ENCODE data around the gene NFATC2.
A peak's percentile ranks its signal among the peaks of the same experiment; 100 is the strongest.

The NFATC2 gene

DNA sequence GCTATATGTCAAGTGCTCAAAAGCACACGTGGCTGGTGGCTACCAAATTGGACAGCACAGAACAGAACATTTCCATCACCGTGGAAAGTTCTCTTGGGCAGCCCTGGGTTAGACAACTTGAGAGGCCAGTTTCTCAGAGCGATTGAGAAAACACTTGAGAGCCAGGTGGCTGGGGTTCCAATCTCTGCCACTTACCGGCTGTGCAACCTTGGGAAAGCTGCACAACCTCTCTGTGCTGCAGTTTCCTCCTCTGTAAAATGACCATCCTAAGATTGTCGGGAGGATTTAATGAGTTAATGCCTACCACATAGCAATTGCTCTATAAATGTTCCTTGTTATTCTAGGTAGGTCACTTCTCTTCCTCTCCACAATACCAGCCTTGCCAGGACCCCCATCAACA is 25.1 kb upstream of the NFATC2 start:
- H4K8ac ChIP-seq (ENCODE audit: low read depth, low read length): no peak overlapping the region
- H3K79me1 ChIP-seq (ENCODE audit: low read length): no peaks in the 10 kb centered on the region
- WGBS (ENCODE audit: extremely low coverage, insufficient coverage, low lambda C conversion rate): no CpG with 5 or more reads among the region's 5 CpGs
- no peaks in the 10 kb centered on the region for H3K36me3 ChIP-seq (ENCODE audit: control insufficient read depth, insufficient read depth, low read length)
- no peak overlapping the region for H2AK5ac ChIP-seq (ENCODE audit: low read length)
- H3K9ac ChIP-seq (ENCODE audit: low read length): no peak overlapping the region
- H3K27me3 ChIP-seq (ENCODE audit: insufficient read depth, low read length, poor library complexity): peaks cover 7% of the 10 kb centered on the region
- H3K79me2 ChIP-seq (ENCODE audit: control insufficient read depth, insufficient read depth, low read length): no peaks in the 10 kb centered on the region
- H3K23ac ChIP-seq (ENCODE audit: low read length): no peak overlapping the region
- no peak overlapping the region for H2BK5ac ChIP-seq (ENCODE audit: low read length)
- H2BK120ac ChIP-seq (ENCODE audit: low read depth, low read length): no peak overlapping the region
- H3K4me3 ChIP-seq (ENCODE audit: low read length): no peak overlapping the region
- H3K18ac ChIP-seq (ENCODE audit: low read length): no peak overlapping the region
- H4K5ac ChIP-seq (ENCODE audit: low read length): no peak overlapping the region
- DNase-seq: no peak
- peaks cover 2% of the 10 kb centered on the region for H3K4me1 ChIP-seq (ENCODE audit: control insufficient read depth, low read depth, low read length)
- no peak overlapping the region for H3K4ac ChIP-seq (ENCODE audit: low read depth, low read length)
- no peak overlapping the region for H3K56ac ChIP-seq (ENCODE audit: low read length)
- no peak overlapping the region for H3K4me2 ChIP-seq (ENCODE audit: low read length)
- no peak overlapping the region for H2BK15ac ChIP-seq (replicated peaks; ENCODE audit: low read depth)
- no peak overlapping the region for H3K27ac ChIP-seq (ENCODE audit: low read depth, low read length)

DNA sequence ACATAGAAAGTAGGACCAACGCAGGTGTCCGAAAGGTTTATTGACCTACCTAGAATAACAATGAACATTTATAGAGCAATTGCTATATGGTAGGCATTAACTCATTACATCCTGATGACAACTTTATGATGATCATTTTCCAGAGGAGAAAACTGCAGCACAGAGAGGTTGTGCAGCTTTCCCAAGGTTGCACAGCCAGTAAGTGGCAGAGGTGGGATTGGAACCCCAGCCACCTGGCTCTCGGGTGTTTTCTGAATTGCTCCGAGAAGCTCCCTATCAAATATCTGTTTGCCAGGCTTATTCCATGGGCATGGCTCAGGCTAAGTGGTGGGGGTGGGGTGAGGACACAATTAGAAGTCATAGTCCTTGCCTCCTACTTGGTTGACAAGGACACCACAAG is 24.1 kb upstream of the NFATC2 start:
- H2BK120ac ChIP-seq (ENCODE audit: low read depth, low read length): no peak overlapping the region
- H3K18ac ChIP-seq (ENCODE audit: low read length): no peak overlapping the region
- H2BK5ac ChIP-seq (ENCODE audit: low read length): no peak overlapping the region
- H3K4me2 ChIP-seq (ENCODE audit: low read length): no peak overlapping the region
- no peaks in the 10 kb centered on the region for H3K79me1 ChIP-seq (ENCODE audit: low read length)
- H2AK5ac ChIP-seq (ENCODE audit: low read length): no peak overlapping the region
- no peak overlapping the region for H4K5ac ChIP-seq (ENCODE audit: low read length)
- H3K23ac ChIP-seq (ENCODE audit: low read length): no peak overlapping the region
- H3K36me3 ChIP-seq (ENCODE audit: control insufficient read depth, insufficient read depth, low read length): no peaks in the 10 kb centered on the region
- H3K4me3 ChIP-seq (ENCODE audit: low read length): no peak overlapping the region
- H3K79me2 ChIP-seq (ENCODE audit: control insufficient read depth, insufficient read depth, low read length): no peaks in the 10 kb centered on the region
- H3K4me1 ChIP-seq (ENCODE audit: control insufficient read depth, low read depth, low read length): peaks cover 4% of the 10 kb centered on the region
- H4K8ac ChIP-seq (ENCODE audit: low read depth, low read length): no peak overlapping the region
- no peak overlapping the region for H3K56ac ChIP-seq (ENCODE audit: low read length)
- no peak overlapping the region for H3K27ac ChIP-seq (ENCODE audit: low read depth, low read length)
- H3K27me3 ChIP-seq (ENCODE audit: insufficient read depth, low read length, poor library complexity): peaks cover 8% of the 10 kb centered on the region
- no peak overlapping the region for H3K9ac ChIP-seq (ENCODE audit: low read length)
- no peak overlapping the region for H2BK15ac ChIP-seq (replicated peaks; ENCODE audit: low read depth)
- no peak overlapping the region for H3K4ac ChIP-seq (ENCODE audit: low read depth, low read length)
- no CpG with 5 or more reads among the region's 4 CpGs for WGBS (ENCODE audit: extremely low coverage, insufficient coverage, low lambda C conversion rate)
- no peak for DNase-seq

DNA sequence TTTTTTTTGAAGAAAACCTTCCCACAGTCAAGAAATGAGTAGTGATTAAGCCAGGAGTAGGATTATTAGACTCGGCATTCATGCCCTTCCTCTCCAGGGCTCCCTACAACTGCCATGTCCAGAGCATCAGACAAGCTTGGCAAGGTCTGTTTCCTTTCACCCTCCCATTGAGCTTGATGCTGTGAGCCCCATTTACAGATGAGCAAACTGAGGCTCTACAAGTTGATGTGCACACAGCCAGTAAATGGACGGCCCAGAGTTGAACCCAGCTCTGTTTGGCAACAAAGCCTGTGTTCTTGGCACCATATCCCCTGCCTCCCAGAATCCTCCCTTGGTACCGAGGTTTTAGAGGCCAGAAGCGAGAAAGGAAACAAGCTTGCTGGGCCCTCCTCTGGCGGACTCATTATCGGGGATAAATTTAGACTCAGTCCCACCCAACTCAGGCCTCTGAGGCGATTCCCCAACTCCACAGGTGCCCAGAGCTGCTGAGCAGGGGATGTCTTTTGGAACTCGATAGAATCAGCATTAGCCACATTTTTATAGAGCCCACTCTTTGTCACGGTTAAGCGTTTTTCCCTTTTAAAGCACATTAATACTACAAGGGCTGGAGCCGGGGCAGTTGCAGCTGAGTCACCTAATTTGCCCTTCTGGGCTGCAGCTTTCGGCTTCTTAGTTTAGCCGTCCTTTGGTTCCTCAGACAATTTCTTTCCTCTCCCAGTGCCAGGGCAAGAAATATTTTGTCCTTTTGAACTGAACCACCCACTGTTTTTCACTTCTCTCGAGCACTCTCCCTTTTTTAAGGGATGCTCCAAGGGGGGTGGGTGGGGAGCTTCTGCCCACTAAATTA is 23.0 kb upstream of the NFATC2 start:
- no CpG with 5 or more reads among the region's 14 CpGs for WGBS (ENCODE audit: extremely low coverage, insufficient coverage, low lambda C conversion rate)
- no peaks in the 10 kb centered on the region for H3K79me1 ChIP-seq (ENCODE audit: low read length)

DNA sequence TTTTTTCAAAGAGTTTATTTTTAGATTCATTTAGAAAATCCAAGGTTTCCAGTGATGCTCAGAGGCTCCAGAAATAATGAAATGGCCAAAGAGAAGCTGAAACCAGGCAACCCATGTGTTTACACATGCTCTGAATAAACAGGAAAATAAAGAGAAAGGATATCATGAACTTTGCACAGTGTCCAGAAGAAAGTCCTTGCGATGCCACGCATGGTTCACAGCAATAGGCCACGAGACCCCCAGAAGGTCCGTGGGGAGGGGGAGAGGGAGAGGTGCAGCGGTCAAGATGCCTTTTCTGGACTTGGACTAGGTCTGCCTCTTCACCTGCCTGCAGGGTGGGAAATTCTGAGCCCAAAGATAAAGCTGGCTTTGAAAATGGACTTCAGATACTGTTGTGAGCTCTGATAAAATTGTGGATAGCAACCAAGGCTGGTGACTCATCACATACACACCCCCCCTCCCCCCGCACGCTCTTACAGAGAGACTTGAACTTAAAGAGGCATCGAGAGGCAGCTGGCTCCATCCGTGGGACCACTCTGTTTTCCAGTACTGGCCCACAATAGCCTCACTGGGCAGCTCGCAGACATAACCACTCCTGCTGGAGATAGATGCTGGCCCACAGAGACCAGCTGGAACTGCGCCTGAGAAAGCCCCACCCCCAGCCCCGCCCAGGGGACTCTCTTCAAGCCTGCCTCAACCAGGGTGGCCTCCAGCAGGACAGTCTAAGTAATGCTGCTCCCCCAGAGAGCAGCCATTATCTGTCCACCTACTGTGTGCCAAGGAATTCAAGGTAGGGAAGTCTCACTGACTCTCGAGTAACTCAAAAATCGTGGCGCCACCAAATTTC is 21.2 kb upstream of the NFATC2 start:
- Histone ChIP-seq H3K36me3 (ENCODE audit: control insufficient read depth, insufficient read depth, low read length) (no peaks in the 10 kb centered on the region), H4K8ac (ENCODE audit: low read depth, low read length) (no peak overlapping the region), H4K5ac (ENCODE audit: low read length) (no peak overlapping the region), H3K4me2 (ENCODE audit: low read length) (no peak overlapping the region), H3K79me1 (ENCODE audit: low read length) (no peaks in the 10 kb centered on the region), H2BK5ac (ENCODE audit: low read length) (no peak overlapping the region), H3K4ac (ENCODE audit: low read depth, low read length) (no peak overlapping the region), H3K56ac (ENCODE audit: low read length) (no peak overlapping the region), H2BK15ac (replicated peaks; ENCODE audit: low read depth) (no peak overlapping the region), H3K9ac (ENCODE audit: low read length) (no peak overlapping the region), H3K27ac (ENCODE audit: low read depth, low read length) (no peak overlapping the region), H3K4me3 (ENCODE audit: low read length) (no peak overlapping the region), H3K18ac (ENCODE audit: low read length) (no peak overlapping the region), H2AK5ac (ENCODE audit: low read length) (no peak overlapping the region), H3K4me1 (ENCODE audit: control insufficient read depth, low read depth, low read length) (peaks cover 5% of the 10 kb centered on the region), H3K79me2 (ENCODE audit: control insufficient read depth, insufficient read depth, low read length) (no peaks in the 10 kb centered on the region), H2BK120ac (ENCODE audit: low read depth, low read length) (no peak overlapping the region), H3K27me3 (ENCODE audit: insufficient read depth, low read length, poor library complexity) (peaks cover 13% of the 10 kb centered on the region), H3K23ac (ENCODE audit: low read length) (no peak overlapping the region)
- peak; percentile 83 for DNase-seq
- WGBS (ENCODE audit: extremely low coverage, insufficient coverage, low lambda C conversion rate): no CpG with 5 or more reads among the region's 15 CpGs

More for the DNA sequence above, 23.0 kb upstream of the NFATC2 start:
- Histone ChIP-seq H3K27me3 (ENCODE audit: insufficient read depth, low read length, poor library complexity) (peaks cover 11% of the 10 kb centered on the region), H3K4me3 (ENCODE audit: low read length) (no peak overlapping the region), H3K27ac (ENCODE audit: low read depth, low read length) (no peak overlapping the region), H3K18ac (ENCODE audit: low read length) (no peak overlapping the region), H3K9ac (ENCODE audit: low read length) (no peak overlapping the region), H2AK5ac (ENCODE audit: low read length) (no peak overlapping the region), H2BK15ac (replicated peaks; ENCODE audit: low read depth) (no peak overlapping the region), H2BK120ac (ENCODE audit: low read depth, low read length) (no peak overlapping the region), H3K23ac (ENCODE audit: low read length) (no peak overlapping the region), H4K8ac (ENCODE audit: low read depth, low read length) (no peak overlapping the region), H2BK5ac (ENCODE audit: low read length) (no peak overlapping the region), H3K4me1 (ENCODE audit: control insufficient read depth, low read depth, low read length) (peaks cover 5% of the 10 kb centered on the region), H3K36me3 (ENCODE audit: control insufficient read depth, insufficient read depth, low read length) (no peaks in the 10 kb centered on the region), H4K5ac (ENCODE audit: low read length) (no peak overlapping the region), H3K4me2 (ENCODE audit: low read length) (no peak overlapping the region), H3K56ac (ENCODE audit: low read length) (no peak overlapping the region), H3K79me2 (ENCODE audit: control insufficient read depth, insufficient read depth, low read length) (no peaks in the 10 kb centered on the region), H3K4ac (ENCODE audit: low read depth, low read length) (no peak overlapping the region)
- DNase-seq: no peak

DNA sequence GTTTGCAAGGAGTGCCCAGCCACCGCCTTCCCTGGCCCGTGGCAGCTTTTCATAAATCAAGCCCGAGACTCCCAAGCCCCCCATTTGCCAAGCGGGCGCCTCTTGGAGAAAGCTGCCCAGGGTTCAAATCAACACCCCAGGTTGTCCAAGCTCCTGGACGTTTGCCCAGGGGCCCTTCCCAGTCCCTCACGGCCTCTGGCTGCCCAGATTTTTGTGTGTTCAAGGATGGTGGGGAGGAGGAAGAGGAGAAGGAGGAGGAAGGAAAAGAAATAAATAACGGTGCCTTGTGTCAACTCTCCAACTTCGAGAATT is 20.6 kb upstream of the NFATC2 start:
- Histone ChIP-seq H3K79me2 (ENCODE audit: control insufficient read depth, insufficient read depth, low read length) (no peaks in the 10 kb centered on the region), H2BK15ac (replicated peaks; ENCODE audit: low read depth) (no peak overlapping the region)

More for the DNA sequence above, 20.6 kb upstream of the NFATC2 start:
- Histone ChIP-seq H4K5ac (ENCODE audit: low read length) (no peak overlapping the region), H2AK5ac (ENCODE audit: low read length) (no peak overlapping the region), H2BK5ac (ENCODE audit: low read length) (no peak overlapping the region), H3K27ac (ENCODE audit: low read depth, low read length) (no peak overlapping the region), H3K36me3 (ENCODE audit: control insufficient read depth, insufficient read depth, low read length) (no peaks in the 10 kb centered on the region), H3K56ac (ENCODE audit: low read length) (no peak overlapping the region), H3K27me3 (ENCODE audit: insufficient read depth, low read length, poor library complexity) (peaks cover 13% of the 10 kb centered on the region), H3K4me3 (ENCODE audit: low read length) (no peak overlapping the region), H3K9ac (ENCODE audit: low read length) (no peak overlapping the region), H2BK120ac (ENCODE audit: low read depth, low read length) (no peak overlapping the region), H3K23ac (ENCODE audit: low read length) (no peak overlapping the region), H3K4ac (ENCODE audit: low read depth, low read length) (no peak overlapping the region), H3K4me2 (ENCODE audit: low read length) (peak overlapping the region; percentile 100), H3K79me1 (ENCODE audit: low read length) (no peaks in the 10 kb centered on the region), H4K8ac (ENCODE audit: low read depth, low read length) (no peak overlapping the region), H3K4me1 (ENCODE audit: control insufficient read depth, low read depth, low read length) (peaks cover 5% of the 10 kb centered on the region), H3K18ac (ENCODE audit: low read length) (no peak overlapping the region)
- no CpG with 5 or more reads among the region's 9 CpGs for WGBS (ENCODE audit: extremely low coverage, insufficient coverage, low lambda C conversion rate)
- no peak for DNase-seq
